Activated CD4-positive, alpha-beta T cell treated with anti-CD3 and anti-CD28 coated beads for 36 hours (primary cell): ENCODE data around the gene RLN2. TPM values are rescaled to one million over a fixed set of nuclear protein-coding genes. Genes with fewer than 3 reads are reported as not detected.

Source experiments
- ATAC-seq: fragments of 200-7000 bp; cut with Tn5 transposase; one replicate; pipeline ENCODE4 v1.10.0; 2021; ENCODE audit warnings: mild to moderate bottlenecking, moderate library complexity
- CTCF ChIA-PET: fragments of 350-600 bp; sonication (Branson Sonifier 250); formaldehyde crosslinking; loops from one replicate; lab custom pipeline; 2021; ENCODE audit warnings: antibody characterized with exemption; lab: Charles Lee
- POLR2A ChIA-PET: fragments of 350-600 bp; sonication (Branson Sonifier 250); formaldehyde crosslinking; loops from one replicate; lab custom pipeline; 2021; ENCODE audit warnings: antibody characterized with exemption, inconsistent platforms; lab: Charles Lee
- DNase-seq: peaks from one replicate; pipeline ENCODE4 v3.0.0-alpha.2; 2020
- H3K27ac Mint-ChIP-seq: one replicate; pipeline ENCODE4 v1.8.0; 2021; ENCODE audit warnings: mixed read lengths
- H3K27me3 Mint-ChIP-seq: one replicate; pipeline ENCODE4 v1.8.0; 2021; ENCODE audit warnings: mixed read lengths
- H3K36me3 Mint-ChIP-seq: one replicate; pipeline ENCODE4 v1.8.0; 2021; ENCODE audit warnings: low read depth, mixed read lengths
- H3K4me1 Mint-ChIP-seq: one replicate; pipeline ENCODE4 v1.8.0; 2021; ENCODE audit warnings: mixed read lengths
- H3K4me3 Mint-ChIP-seq: one replicate; pipeline ENCODE4 v1.8.0; 2021; ENCODE audit warnings: mild to moderate bottlenecking, moderate library complexity, mixed read lengths
- H3K9me3 Mint-ChIP-seq: one replicate; pipeline ENCODE4 v1.8.0; 2021; ENCODE audit warnings: low read depth, mixed read lengths
- intact Hi-C, 2 experiments: fragments of 100-400 bp; cut with DNase I in 1 of 2; cut with micrococcal nuclease in 1 of 2; formaldehyde crosslinking; loops; one replicate each; pipeline versions ENCODE4 v1.14.2 to v1.15.1; 2022 to 2024; cut with DNase I, micrococcal nuclease
- total RNA-seq, 2 experiments: library from RNA; stranded (reverse); gene quantifications; one replicate each; pipeline ENCODE4 v1.2.3, GENCODE V29; 2021

RLN2 gene
- total RNA-seq, 2 experiments from 2014 or later = 4.9 to 6.9 TPM

GRCh38 chr9:5264219-5264595 lies 40.3 kb downstream of the RLN2 start:
- Mint-ChIP-seq H3K4me1 (peaks cover 10% of the 10 kb centered on the region), H3K36me3 (no peaks in the 10 kb centered on the region), H3K4me3 (no peak overlapping the region), H3K27ac (no peak overlapping the region), H3K27me3 (no peaks in the 10 kb centered on the region), H3K9me3 (peaks cover 5% of the 10 kb centered on the region)
- ChIA-PET POLR2A (no interaction called here), CTCF (interaction anchor here (1.0 to 1.9 kb wide), 2 partner anchors 336 to 659 kb away, joined by 3 to 4 read pairs; no protein-coding TSS in a partner anchor)
- DNase-seq = no peak
- intact Hi-C loops = no loop called here
- no peak for ATAC-seq

GRCh38 chr9:5263351-5264218 lies 40.9 kb downstream of the RLN2 start:
- H3K27ac Mint-ChIP-seq = no peak overlapping the region
- DNase-seq (no peak), ATAC-seq (peak; percentile 33)
- peaks cover 10% of the 10 kb centered on the region for H3K4me1 Mint-ChIP-seq
- ChIA-PET POLR2A (no interaction called here), CTCF (interaction anchor here (1.0 to 1.9 kb wide), 2 partner anchors 337 to 658 kb away, joined by 3 to 4 read pairs; no protein-coding TSS in a partner anchor)
- no peaks in the 10 kb centered on the region for H3K36me3 Mint-ChIP-seq
- H3K27me3 Mint-ChIP-seq = no peaks in the 10 kb centered on the region
- peaks cover 5% of the 10 kb centered on the region for H3K9me3 Mint-ChIP-seq
- intact Hi-C loops = no loop called here
- H3K4me3 Mint-ChIP-seq = no peak overlapping the region

Other genes starting within 250 kb of the RLN2 start
- not detected for gene INSL6, start 119.1 kb downstream of the RLN2 start, total RNA-seq
- gene INSL4, start 73.3 kb downstream of the RLN2 start, total RNA-seq = not detected
- 1 to 10 TPM; 1.6 to 2.2 TPM for gene RLN1, start 35.2 kb upstream of the RLN2 start, total RNA-seq
- gene PLGRKT, start 133.2 kb upstream of the RLN2 start, total RNA-seq = 10 to 100 TPM; 44.0 to 47.9 TPM
- gene CD274, start 145.8 kb upstream of the RLN2 start, total RNA-seq = 10 to 100 TPM; 25.0 to 30.1 TPM
- under 1 TPM; 0.43 to 0.81 TPM for gene PDCD1LG2, start 205.8 kb upstream of the RLN2 start, total RNA-seq